GM12872 (cell line): ENCODE results near the gene PAK2.

ENCODE experiments used
- TF ChIP-seq, protein P1 (sequence below): IDR thresholded peaks from 3 replicates; pipeline ENCODE4 v1.5.1; 2011; ENCODE audit warnings: low read depth, mild to moderate bottlenecking, low read length, moderate library complexity; ENCODE audit not compliant: insufficient read depth

Gene PAK2

DNA sequence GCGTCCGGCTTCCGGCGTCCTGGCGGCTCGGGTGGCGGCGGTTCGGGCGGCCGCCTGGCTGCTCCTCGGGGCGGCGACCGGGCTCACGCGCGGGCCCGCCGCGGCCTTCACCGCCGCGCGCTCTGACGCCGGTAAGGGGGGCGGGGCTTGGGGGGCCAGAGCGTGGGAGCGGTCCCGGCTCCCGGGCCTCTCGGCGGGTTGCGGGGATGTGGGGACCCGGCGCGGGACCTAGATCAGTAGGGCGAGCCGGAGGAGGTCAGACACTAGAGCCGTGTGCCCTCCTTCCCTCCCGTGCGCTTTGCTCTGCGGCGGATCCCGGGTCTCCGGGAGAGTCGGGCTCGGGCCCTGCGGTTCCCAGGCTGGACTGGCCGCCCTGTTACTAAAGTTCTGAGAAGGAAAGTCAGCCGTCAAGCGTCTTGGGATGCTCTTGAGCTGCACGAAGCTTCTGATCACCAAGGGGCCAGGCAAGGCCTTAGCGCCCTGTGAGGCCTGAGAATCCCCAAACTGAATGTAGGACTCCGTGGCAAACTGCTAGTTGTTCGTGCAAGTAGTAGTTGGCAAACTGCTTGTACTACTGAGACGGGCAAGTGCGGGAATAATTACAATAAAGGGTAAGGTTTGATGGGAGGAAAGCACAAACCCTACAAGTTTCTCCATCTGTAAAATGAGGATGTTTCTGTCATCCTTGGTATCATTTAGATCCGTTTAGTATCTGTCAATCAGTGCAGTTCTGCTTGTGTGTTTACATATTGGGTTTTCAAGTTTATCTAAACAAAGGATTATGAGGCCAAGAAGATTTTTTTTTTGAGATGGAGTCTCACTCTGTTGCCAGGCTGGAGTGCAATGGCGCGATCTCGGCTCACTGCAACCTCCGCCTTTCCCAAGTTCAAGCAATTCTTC, 26.9 kb upstream of the PAK2 start:
- TF ChIP-seq, protein P1, sequence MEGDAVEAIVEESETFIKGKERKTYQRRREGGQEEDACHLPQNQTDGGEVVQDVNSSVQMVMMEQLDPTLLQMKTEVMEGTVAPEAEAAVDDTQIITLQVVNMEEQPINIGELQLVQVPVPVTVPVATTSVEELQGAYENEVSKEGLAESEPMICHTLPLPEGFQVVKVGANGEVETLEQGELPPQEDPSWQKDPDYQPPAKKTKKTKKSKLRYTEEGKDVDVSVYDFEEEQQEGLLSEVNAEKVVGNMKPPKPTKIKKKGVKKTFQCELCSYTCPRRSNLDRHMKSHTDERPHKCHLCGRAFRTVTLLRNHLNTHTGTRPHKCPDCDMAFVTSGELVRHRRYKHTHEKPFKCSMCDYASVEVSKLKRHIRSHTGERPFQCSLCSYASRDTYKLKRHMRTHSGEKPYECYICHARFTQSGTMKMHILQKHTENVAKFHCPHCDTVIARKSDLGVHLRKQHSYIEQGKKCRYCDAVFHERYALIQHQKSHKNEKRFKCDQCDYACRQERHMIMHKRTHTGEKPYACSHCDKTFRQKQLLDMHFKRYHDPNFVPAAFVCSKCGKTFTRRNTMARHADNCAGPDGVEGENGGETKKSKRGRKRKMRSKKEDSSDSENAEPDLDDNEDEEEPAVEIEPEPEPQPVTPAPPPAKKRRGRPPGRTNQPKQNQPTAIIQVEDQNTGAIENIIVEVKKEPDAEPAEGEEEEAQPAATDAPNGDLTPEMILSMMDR = no peak

DNA sequence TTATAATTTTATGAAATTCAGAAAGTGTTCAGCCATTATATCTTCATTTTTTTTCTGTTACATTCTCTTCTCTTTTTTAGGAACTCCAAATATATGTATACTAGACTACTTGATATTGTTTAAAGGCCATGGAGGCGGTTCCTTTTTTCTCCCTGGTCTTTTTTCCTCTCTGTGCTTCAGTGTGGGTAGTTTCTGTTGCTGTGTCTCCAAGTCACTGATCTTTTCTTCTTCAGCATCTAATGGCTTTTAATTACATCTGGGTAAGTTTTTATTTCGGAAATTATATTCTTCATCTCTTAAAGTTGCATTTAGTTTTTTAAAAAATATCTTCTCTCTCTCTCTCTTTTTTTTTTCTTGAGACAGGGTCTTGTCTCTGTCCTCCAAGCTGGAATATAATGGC, 18.6 kb upstream of the PAK2 start:
- TF ChIP-seq, protein P1 = no peak

DNA sequence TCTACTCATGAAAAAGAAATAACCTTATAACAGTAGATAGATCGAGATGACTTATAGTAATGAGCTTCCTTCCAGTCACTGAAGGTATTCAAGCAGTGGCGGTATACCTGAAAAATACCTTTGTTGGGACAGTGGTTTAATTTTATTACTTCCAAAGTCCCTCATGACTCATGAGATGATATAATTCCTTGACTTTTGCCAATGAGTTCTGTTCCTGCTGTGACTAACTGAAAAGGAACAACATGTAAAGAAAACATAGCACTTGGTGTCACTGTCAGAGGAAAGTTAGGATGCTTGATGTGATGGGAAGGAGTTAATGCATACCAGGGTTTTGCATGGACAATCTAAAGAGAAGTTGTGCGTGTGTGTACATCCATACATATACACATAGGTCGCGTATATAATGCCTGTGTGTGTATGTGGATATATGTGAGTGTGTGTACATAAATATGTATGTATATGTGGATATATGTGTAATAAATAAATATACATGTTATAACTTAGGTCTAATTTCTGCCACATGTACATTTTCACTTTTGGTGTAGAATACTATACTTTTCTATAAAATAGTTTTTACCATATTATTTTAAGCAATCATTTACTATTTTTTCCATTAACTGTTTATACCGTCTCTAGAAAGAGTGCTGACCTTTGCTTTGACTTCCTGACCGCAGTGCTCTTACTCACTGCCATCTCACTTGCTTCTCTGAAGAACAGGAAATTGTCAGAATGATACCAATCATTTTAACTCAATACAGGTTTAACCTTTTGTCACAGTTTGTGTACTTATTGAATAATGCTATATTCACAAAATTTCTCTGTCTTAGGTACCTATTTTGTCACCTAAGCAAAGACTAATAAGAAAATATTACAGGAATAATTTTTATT, 12.6 kb upstream of the PAK2 start:
- TF ChIP-seq, protein P1 = no peak

DNA sequence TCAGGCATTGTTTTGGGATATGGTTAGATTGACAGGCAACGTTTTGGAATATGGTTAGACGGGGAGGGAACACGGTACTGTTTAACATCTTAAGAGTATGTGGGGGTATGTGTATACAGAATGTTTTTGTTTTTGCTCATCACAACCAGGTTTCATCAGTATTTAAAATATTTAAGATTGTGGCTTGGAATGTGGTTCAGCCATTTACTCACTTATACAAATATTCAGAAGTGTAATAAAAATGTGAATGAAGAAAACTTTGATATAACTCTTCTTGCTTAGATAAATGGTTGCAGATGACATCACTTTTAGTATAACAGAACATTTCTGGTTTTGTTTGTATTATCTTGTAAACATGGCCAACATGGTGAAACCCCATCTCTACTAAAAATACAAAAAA, 3.9 kb upstream of the PAK2 start:
- TF ChIP-seq, protein P1 = no peak

DNA sequence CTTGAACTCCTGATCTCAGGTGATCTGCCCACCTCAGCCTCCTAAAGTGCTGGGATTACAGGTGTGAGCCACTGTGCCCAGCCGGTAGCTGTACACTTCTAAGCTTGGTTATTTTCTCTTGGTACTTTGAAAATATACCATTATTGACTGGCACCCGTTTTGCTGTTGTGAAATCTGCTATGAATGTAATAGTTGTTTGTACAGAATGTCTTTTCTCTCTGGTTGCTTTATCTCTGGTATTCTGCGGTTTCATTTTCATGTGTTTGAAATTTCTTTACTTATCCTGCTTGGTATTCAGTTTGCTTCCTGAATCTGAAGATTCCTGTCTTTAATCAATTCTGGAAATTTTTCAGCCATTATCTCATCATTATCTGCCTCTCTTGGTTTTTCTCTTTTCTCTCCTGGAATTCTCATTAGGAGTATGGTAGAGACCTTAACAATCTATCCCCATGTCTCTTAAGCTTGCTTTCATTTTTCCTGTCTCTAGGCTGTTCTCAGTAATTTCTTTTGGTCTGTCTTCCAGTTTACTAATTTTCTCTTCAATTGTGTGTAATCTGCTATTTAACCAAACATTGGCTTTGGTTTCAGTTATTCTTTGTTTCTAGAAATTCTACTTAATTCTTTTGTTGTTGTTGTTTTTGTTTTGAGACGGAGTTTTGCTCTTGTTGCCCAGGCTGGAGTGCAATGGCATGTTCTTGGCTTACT, 2.8 kb upstream of the PAK2 start:
- TF ChIP-seq, protein P1 = no peak

DNA sequence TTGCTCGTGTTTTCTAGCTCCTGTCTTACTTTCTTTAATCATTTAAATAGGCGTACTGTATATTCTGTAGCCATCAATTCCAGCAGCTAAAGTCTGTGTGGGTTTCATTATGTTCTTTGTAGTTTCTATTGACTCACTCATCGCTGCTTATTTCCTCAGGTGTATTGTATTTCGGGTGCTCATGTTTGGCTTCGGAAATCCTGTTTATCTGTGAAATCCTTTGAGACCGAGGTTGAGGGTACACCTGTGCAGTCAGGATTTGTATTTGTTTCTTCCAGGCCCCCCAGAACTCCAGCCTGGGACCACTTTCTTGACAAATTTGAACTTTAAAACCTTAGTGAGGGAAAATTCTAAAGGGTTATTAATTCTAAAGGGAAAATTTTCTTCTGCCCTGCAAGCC, 2.0 kb upstream of the PAK2 start:
- TF ChIP-seq, protein P1 = no peak
